Upper lobe of left lung (tissue), 6 donors: Measurements from ENCODE around the gene SLC25A38. TPM values are rescaled to one million over a fixed set of nuclear protein-coding genes. Genes with fewer than 3 reads are reported as not detected.
A peak's percentile ranks its signal among the peaks of the same experiment; 100 is the strongest.

Source experiments
- ATAC-seq, 2 donors: fragments of 200-7000 bp; cut with Tn5 transposase; one replicate each; pipeline ENCODE4 v1.9.1; 2022; ENCODE audit warnings: mild to moderate bottlenecking in 2 of 2, moderate library complexity in 2 of 2; ENCODE audit not compliant: low FRiP score in 2 of 2
- DNase-seq, 2 donors: peaks; one replicate each; pipeline ENCODE4 v3.0.0-alpha.2; 2019 to 2020
- H3K27ac ChIP-seq, 4 donors: fragments of 200-600 bp; sonication (generic); one replicate each; pipeline ENCODE4 v1.5.1; 2016 to 2019
- H3K27me3 ChIP-seq, 4 donors: fragments of 200-600 bp; sonication (generic); one replicate each; pipeline ENCODE4 v1.5.1; 2017 to 2019
- H3K36me3 ChIP-seq, 4 donors: fragments of 200-600 bp; sonication (generic); one replicate each; pipeline ENCODE4 v1.5.1; 2016 to 2019
- H3K4me1 ChIP-seq, 4 donors: fragments of 200-600 bp; sonication (generic); one replicate each; pipeline ENCODE4 v1.5.1; 2018 to 2019
- H3K4me3 ChIP-seq, 4 donors: fragments of 200-600 bp; sonication (generic); one replicate each; pipeline ENCODE4 v1.5.1; 2017 to 2019; ENCODE audit warnings: mild to moderate bottlenecking in 2 of 4, moderate library complexity in 1 of 4
- H3K9me3 ChIP-seq, 4 donors: fragments of 200-600 bp; sonication (generic); one replicate each; pipeline ENCODE4 v1.5.1; 2018 to 2019
- EP300 ChIP-seq, 4 donors: sonication (generic); formaldehyde crosslinking; IDR thresholded peaks; one replicate each; pipeline ENCODE4 v1.5.1; 2017; ENCODE audit warnings: antibody characterized with exemption in 4 of 4, control low read depth in 2 of 4
- POLR2A ChIP-seq, 4 donors: fragments of 450-650 bp; IDR thresholded peaks; one replicate each; pipeline ENCODE4 v1.5.1; 2016 to 2017; ENCODE audit warnings: antibody characterized with exemption in 4 of 4, mild to moderate bottlenecking in 2 of 4
- POLR2AphosphoS5 ChIP-seq, 2 donors: sonication (generic); formaldehyde crosslinking; IDR thresholded peaks; one replicate each; pipeline ENCODE4 v1.5.1; 2017; ENCODE audit warnings: antibody characterized with exemption in 2 of 2
- WGBS, 2 donors: methylation state at CpG; one replicate each; pipeline ENCODE4 v1.1.5; 2017 to 2018; 5-methylcytosine and 5-hydroxymethylcytosine counted together
- total RNA-seq, 6 donors: library from RNA; depleted of rRNA in 4 of 6; stranded (reverse); fragments of >200 nt in 4 of 6; gene quantifications; one replicate each; pipeline versions ENCODE4 v1.1.0 to v1.2.1, GENCODE V29; 2016 to 2021
- TF ChIP-seq, protein P1 (sequence below), 6 experiments: fragments of 450-650 bp in 4 of 6; fragments of 200-600 bp in 2 of 6; sonication (generic) in 2 of 6; IDR thresholded peaks; one replicate each; pipeline ENCODE4 v1.5.1; 2016 to 2019; ENCODE audit warnings: antibody characterized with exemption in 6 of 6
- donor health status: DM: no; HTN: no; CAD: no; lungs with moderate emphysema.
- donor health status: DM: no; HTN: yes; CAD: no; lungs with severe emphysema.

The SLC25A38 gene
- total RNA-seq, 6 donors from 2014 or later: 17.5 to 36.5 (median 30.2) TPM

DNA sequence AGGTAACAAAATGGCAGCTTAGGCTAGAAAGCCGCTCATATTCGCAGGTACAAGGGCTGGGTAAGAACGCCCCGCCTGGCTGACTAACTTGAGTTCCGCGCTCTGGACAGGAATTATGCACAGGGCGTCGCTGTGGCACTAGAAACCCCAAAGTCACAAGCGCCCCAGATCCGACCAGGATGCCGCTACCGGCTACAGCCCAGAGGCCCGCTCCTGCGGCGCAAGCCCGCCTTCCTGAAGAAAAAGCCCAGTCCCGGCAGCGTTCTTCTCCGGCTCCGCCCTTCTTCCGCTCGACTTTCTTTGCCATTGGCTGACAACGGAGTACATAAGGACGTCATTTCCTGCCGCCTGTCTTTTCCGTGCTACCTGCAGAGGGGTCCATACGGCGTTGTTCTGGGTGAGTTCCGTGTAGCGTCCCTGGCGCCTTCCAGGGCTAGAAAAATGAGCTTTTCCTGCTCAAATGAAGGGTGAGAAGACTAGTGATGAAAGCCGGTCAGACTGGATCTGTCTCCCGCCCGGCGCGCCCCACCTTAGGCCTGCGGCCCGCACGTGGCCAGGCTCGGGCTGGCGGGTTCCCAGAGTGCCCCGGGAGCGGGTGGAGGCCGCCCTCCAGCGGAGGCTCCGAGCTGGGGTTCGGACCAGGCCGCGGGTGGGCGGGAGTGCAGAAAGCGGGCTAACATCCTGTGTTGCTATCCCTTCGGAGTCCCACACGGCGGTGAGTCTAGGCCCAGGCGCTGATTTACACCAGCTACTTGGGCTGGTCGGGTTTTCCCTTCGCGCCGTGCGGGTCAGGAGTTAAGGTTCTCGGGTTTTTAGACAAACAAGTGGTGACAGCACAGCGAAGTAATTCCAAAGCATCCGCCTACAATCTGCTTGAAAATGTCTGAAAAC is 23.4 kb downstream of the SLC25A38 start, which contains the start of gene RPSA:
Gene RPSA (plus strand): TSS at position 353 of the 891 bp plus-strand sequence. CDS start 934 bp downstream, outside the sequence.
- H3K9me3 ChIP-seq: no peaks in the 10 kb centered on the region
- peak; percentile 94 to 98 for DNase-seq
- 0 to 1% methylated on average over 41 to 63 of the region's 63 CpGs for WGBS, 2 donors
- TF ChIP-seq POLR2A (IDR thresholded peaks at IDR 0.05): peak; percentile 84 to 98 (median 91)
- peak; percentile 93 to 96 for TF ChIP-seq POLR2AphosphoS5 (IDR thresholded peaks at IDR 0.05)
- TF ChIP-seq, protein P1, sequence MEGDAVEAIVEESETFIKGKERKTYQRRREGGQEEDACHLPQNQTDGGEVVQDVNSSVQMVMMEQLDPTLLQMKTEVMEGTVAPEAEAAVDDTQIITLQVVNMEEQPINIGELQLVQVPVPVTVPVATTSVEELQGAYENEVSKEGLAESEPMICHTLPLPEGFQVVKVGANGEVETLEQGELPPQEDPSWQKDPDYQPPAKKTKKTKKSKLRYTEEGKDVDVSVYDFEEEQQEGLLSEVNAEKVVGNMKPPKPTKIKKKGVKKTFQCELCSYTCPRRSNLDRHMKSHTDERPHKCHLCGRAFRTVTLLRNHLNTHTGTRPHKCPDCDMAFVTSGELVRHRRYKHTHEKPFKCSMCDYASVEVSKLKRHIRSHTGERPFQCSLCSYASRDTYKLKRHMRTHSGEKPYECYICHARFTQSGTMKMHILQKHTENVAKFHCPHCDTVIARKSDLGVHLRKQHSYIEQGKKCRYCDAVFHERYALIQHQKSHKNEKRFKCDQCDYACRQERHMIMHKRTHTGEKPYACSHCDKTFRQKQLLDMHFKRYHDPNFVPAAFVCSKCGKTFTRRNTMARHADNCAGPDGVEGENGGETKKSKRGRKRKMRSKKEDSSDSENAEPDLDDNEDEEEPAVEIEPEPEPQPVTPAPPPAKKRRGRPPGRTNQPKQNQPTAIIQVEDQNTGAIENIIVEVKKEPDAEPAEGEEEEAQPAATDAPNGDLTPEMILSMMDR (IDR thresholded peaks at IDR 0.05): peak; percentile 16 to 41 (median 27)
- TF ChIP-seq EP300 (IDR thresholded peaks at IDR 0.05): no peak
- H3K4me1 ChIP-seq: peaks cover 21 to 38% (median 24%) of the 10 kb centered on the region in 4 donors
- peak; percentile 98 to 99 for ATAC-seq
- peak within 1 kb of the TSS; percentile 45 to 92 (median 80) for H3K4me3 ChIP-seq
- peak within 1 kb of the TSS; percentile 84 to 87 (median 84) for H3K27ac ChIP-seq
- no peaks in the 10 kb centered on the region for H3K27me3 ChIP-seq
- H3K36me3 ChIP-seq: peaks cover 6 to 40% (median 24%) of the 10 kb centered on the region in 4 donors

DNA sequence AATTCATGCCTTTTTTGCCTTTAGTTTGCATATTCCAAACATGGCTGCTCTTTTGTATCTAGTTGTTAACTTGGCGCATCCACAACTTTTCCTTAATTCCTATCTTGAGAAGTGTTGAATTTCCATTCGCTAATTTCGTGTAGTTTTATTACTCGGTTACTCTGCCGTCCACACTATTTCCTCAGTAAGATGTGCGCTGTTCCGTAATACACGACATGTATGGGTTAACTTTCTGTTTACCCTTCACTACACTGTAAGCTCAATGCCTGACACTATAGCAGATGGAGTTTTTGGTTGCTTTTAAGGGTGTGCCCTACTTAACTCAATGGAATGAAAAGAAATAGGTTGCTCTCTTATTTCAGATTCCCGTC is 24.1 kb downstream of the SLC25A38 start:
- Histone ChIP-seq H3K27me3 (no peaks in the 10 kb centered on the region), H3K4me1 (peaks cover 21 to 38% (median 24%) of the 10 kb centered on the region in 4 donors), H3K27ac (peak overlapping the region; percentile 84 to 87 (median 84)), H3K36me3 (peaks cover 10 to 46% (median 30%) of the 10 kb centered on the region in 4 donors), H3K9me3 (no peaks in the 10 kb centered on the region), H3K4me3 (peak overlapping the region; percentile 45 to 92 (median 80))
- no peak for ATAC-seq
- TF ChIP-seq, protein P1 (IDR thresholded peaks at IDR 0.05): no peak
- TF ChIP-seq POLR2A (IDR thresholded peaks at IDR 0.05): no peak
- no peak for TF ChIP-seq POLR2AphosphoS5 (IDR thresholded peaks at IDR 0.05)
- TF ChIP-seq EP300 (IDR thresholded peaks at IDR 0.05): no peak
- WGBS, 2 donors: 8 to 9% methylated on average over 9 of the region's 9 CpGs
- DNase-seq: no peak

DNA sequence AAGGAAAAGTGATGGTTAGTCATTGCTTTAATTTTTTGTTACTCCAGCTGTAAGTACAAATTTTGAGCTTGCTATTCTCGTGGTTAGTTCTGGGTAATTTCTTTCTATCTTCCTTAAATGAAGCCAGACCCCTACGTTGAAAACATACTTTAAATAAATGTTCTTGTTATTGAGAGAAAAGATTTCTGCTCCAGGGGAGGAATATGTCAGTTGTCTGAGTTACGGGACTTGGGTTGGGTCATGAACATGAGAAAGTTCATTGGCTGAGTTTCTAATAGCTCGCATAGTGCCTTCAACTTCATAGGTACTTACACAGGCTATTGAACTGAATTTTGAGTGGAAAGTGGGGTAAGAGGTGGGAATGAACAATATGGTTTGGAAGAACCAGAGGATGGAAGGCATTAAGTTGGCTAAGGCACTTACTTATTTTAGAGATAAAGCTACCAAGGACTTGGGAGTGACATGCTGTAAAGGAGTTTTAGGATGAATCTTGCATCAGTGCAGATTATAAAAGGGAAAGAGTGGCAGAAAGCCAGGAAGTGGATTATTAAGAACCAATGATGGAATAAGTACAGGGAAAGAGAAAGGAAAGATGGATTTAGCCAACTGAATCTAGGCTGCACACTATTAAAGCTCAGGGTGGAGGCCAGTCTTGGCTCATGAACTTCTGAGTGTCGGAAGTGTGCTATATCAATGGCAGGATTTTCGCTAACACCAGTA is 24.8 kb downstream of the SLC25A38 start:
- TF ChIP-seq POLR2A (IDR thresholded peaks at IDR 0.05): no peak
- TF ChIP-seq EP300 (IDR thresholded peaks at IDR 0.05): no peak
- TF ChIP-seq, protein P1 (IDR thresholded peaks at IDR 0.05): no peak
- TF ChIP-seq POLR2AphosphoS5 (IDR thresholded peaks at IDR 0.05): no peak
- peaks cover 17 to 53% (median 37%) of the 10 kb centered on the region in 4 donors for H3K36me3 ChIP-seq
- no peak for ATAC-seq

DNA sequence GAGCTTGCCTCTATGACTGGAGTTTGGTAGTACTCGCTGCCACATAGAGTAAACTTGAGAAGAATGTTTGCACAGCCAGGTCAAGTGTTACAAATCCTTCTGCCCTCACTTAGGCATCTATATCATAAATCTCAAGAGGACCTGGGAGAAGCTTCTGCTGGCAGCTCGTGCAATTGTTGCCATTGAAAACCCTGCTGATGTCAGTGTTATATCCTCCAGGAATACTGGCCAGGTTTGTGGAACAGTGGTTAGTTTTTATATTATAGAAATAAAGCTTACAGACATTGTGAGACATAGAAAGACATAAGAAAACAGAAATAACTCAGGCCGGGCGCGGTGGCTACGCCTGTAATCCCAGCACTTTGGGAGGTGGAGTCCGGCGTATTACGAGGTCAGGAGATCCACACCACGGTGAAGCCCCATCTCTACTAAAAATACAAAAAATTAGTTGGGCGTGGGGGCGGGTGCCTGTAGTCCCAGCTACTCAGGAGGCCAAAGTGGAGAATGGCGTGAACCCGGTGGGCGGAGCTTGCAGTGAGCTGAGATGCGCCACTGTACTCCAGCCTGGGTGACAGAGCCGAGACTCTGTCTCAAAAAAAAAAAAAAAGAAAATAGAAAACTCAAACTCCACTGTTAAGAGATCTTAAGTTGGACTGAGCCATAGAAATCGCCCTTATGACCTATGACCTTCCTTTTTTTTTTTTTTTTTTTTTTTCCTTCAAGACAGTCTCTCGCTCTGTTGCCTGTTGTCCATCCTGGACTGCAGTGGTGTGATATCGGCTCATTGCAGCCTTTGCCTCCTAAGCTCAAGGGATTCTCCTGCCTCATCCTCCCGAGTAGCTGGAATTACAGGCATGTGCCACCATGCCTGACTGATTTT is 25.6 kb downstream of the SLC25A38 start:
- 85% methylated on average over 21 of the region's 21 CpGs for WGBS, 2 donors
- no peak for DNase-seq
- Histone ChIP-seq H3K9me3 (no peaks in the 10 kb centered on the region), H3K4me3 (no peak overlapping the region), H3K36me3 (peaks cover 22 to 61% (median 45%) of the 10 kb centered on the region in 4 donors), H3K27ac (no peak overlapping the region), H3K27me3 (no peaks in the 10 kb centered on the region), H3K4me1 (peaks cover 21 to 38% (median 24%) of the 10 kb centered on the region in 4 donors)
- TF ChIP-seq POLR2AphosphoS5 (IDR thresholded peaks at IDR 0.05) (no peak), EP300 (IDR thresholded peaks at IDR 0.05) (no peak), POLR2A (IDR thresholded peaks at IDR 0.05) (no peak)
- TF ChIP-seq, protein P1 (IDR thresholded peaks at IDR 0.05): no peak
- no peak for ATAC-seq

More for the DNA sequence above, 24.8 kb downstream of the SLC25A38 start:
- WGBS, 2 donors: 62 to 73% methylated on average over 6 of the region's 6 CpGs
- no peaks in the 10 kb centered on the region for H3K9me3 ChIP-seq
- H3K4me1 ChIP-seq: peaks cover 21 to 38% (median 24%) of the 10 kb centered on the region in 4 donors
- H3K27me3 ChIP-seq: no peaks in the 10 kb centered on the region
- H3K4me3 ChIP-seq: peak overlapping the region in 3 of 4 donors; percentile 74 to 92 (median 85)
- peak overlapping the region in 3 of 4 donors; percentile 3 to 87 (median 13) for H3K27ac ChIP-seq
- no peak for DNase-seq
